SK-N-MC (cell line): ENCODE results near the gene SRRM2.

Source experiments
- DNase-seq: peaks from one replicate; pipeline ENCODE4 v3.0.0-alpha.2; 2011; ENCODE audit warnings: low read depth, low spot score
- H3K27ac ChIP-seq: fragments of 200-600 bp; sonication (generic); 2 replicates; pipeline ENCODE4 v1.5.1; 2016; ENCODE audit warnings: mixed run types
- H3K36me3 ChIP-seq: fragments of 200-600 bp; sonication (generic); 2 replicates; pipeline ENCODE4 v1.6.1; 2017; ENCODE audit warnings: antibody characterized with exemption, low read length, mixed read lengths; ENCODE audit not compliant: insufficient read depth
- H3K4me3 ChIP-seq: fragments of 200-600 bp; sonication (generic); 2 replicates; pipeline ENCODE4 v1.5.1; 2016
- H3K9ac ChIP-seq: fragments of 200-600 bp; sonication (generic); 2 replicates; pipeline ENCODE4 v1.8.0; 2017; ENCODE audit warnings: mixed run types, mixed read lengths; ENCODE audit not compliant: insufficient read length
- H3K9me3 ChIP-seq: fragments of 200-600 bp; sonication (generic); 2 replicates; pipeline ENCODE4 v1.6.1; 2017; ENCODE audit warnings: low read depth, mild to moderate bottlenecking, antibody characterized with exemption, low read length, moderate library complexity, mixed read lengths
- EZH2 ChIP-seq: fragments of 200-600 bp; sonication (generic); IDR thresholded peaks from one replicate; pipeline ENCODE4 v1.6.1; 2017; ENCODE audit warnings: antibody characterized with exemption
- FOXP2 ChIP-seq: optimal IDR thresholded peaks from 2 replicates; pipeline ENCODE3; 2011; ENCODE audit warnings: mild to moderate bottlenecking, moderate library complexity; ENCODE audit not compliant: insufficient read depth; ENCODE audit errors: extremely low read length, control extremely low read depth
- POLR2AphosphoS5 ChIP-seq: IDR thresholded peaks from 2 replicates; pipeline ENCODE4 v1.6.1; 2012; ENCODE audit warnings: mild to moderate bottlenecking, low read depth, low read length, borderline replicate concordance

The SRRM2 gene

GRCh38 chr16:2713523-2713922 is 38.9 kb upstream of the SRRM2 start:
- no peak overlapping the region for H3K4me3 ChIP-seq
- no peaks in the 10 kb centered on the region for H3K36me3 ChIP-seq
- no peaks in the 10 kb centered on the region for H3K9me3 ChIP-seq
- no peak overlapping the region for H3K27ac ChIP-seq
- no peak for DNase-seq
- TF ChIP-seq FOXP2 (no peak), EZH2 (no peak), POLR2AphosphoS5 (no peak)
- H3K9ac ChIP-seq, result no peak overlapping the region

GRCh38 chr16:2713985-2714774 is 38.3 kb upstream of the SRRM2 start:
- no peak for DNase-seq
- no peak for TF ChIP-seq POLR2AphosphoS5
- TF ChIP-seq FOXP2, result no peak
- no peak for TF ChIP-seq EZH2
- no peak overlapping the region for H3K4me3 ChIP-seq
- no peak overlapping the region for H3K9ac ChIP-seq
- no peaks in the 10 kb centered on the region for H3K36me3 ChIP-seq
- H3K27ac ChIP-seq, result no peak overlapping the region
- no peaks in the 10 kb centered on the region for H3K9me3 ChIP-seq

GRCh38 chr16:2715064-2715463 is 37.4 kb upstream of the SRRM2 start:
- Histone ChIP-seq H3K36me3 (no peaks in the 10 kb centered on the region), H3K4me3 (no peak overlapping the region), H3K9me3 (no peaks in the 10 kb centered on the region), H3K27ac (no peak overlapping the region), H3K9ac (no peak overlapping the region)
- DNase-seq, result no peak
- no peak for TF ChIP-seq POLR2AphosphoS5
- TF ChIP-seq EZH2, result no peak
- no peak for TF ChIP-seq FOXP2

GRCh38 chr16:2715519-2715918 is 36.9 kb upstream of the SRRM2 start:
- no peak overlapping the region for H3K4me3 ChIP-seq
- no peak overlapping the region for H3K27ac ChIP-seq
- no peaks in the 10 kb centered on the region for H3K9me3 ChIP-seq
- DNase-seq, result no peak
- TF ChIP-seq FOXP2 (no peak), EZH2 (no peak), POLR2AphosphoS5 (no peak)
- no peaks in the 10 kb centered on the region for H3K36me3 ChIP-seq
- H3K9ac ChIP-seq, result no peak overlapping the region

GRCh38 chr16:2715966-2716885 is 36.2 kb upstream of the SRRM2 start:
- Histone ChIP-seq H3K36me3 (no peaks in the 10 kb centered on the region), H3K9ac (no peak overlapping the region), H3K9me3 (no peaks in the 10 kb centered on the region), H3K27ac (no peak overlapping the region), H3K4me3 (no peak overlapping the region)
- TF ChIP-seq EZH2 (no peak), POLR2AphosphoS5 (no peak), FOXP2 (no peak)
- no peak for DNase-seq

- Histone ChIP-seq H3K36me3 (no peaks in the 10 kb centered on the region), H3K4me3 (no peak overlapping the region), H3K9me3 (no peaks in the 10 kb centered on the region), H3K9ac (no peak overlapping the region), H3K27ac (no peak overlapping the region)
- TF ChIP-seq FOXP2 (no peak), POLR2AphosphoS5 (no peak), EZH2 (no peak)
- DNase-seq, result no peak
Observed at GRCh38 chr16:2716948-2717347, 35.5 kb upstream of the SRRM2 start.

- DNase-seq, result no peak
- Histone ChIP-seq H3K4me3 (no peak overlapping the region), H3K9me3 (no peaks in the 10 kb centered on the region), H3K27ac (no peak overlapping the region), H3K36me3 (no peaks in the 10 kb centered on the region), H3K9ac (no peak overlapping the region)
- TF ChIP-seq EZH2, result no peak
- TF ChIP-seq POLR2AphosphoS5, result no peak
- TF ChIP-seq FOXP2, result no peak
Observed at GRCh38 chr16:2717383-2718263, 34.8 kb upstream of the SRRM2 start.
